GM13976 (cell line): Measurements from ENCODE around the gene TNS3.

Experiments used
- DNase-seq: peaks from one replicate; pipeline ENCODE4 v3.0.0; 2012; ENCODE audit warnings: low spot score
- in situ Hi-C: fragments of 300-500 bp; cut with MboI; formaldehyde crosslinking; loops from one replicate; pipeline ENCODE4 v1.12.0; 2022; ENCODE audit warnings: low sequenced_read_pairs, mixed read lengths, inconsistent platforms; ENCODE audit not compliant: unreplicated experiment
- TF ChIP-seq, protein P1 (sequence below): IDR thresholded peaks from 2 replicates; pipeline ENCODE4 v1.5.1; 2012; ENCODE audit warnings: borderline replicate concordance, mild to moderate bottlenecking; ENCODE audit not compliant: insufficient read depth; ENCODE audit errors: extremely low read depth, missing control alignments, control extremely low read depth

TNS3 gene

DNA sequence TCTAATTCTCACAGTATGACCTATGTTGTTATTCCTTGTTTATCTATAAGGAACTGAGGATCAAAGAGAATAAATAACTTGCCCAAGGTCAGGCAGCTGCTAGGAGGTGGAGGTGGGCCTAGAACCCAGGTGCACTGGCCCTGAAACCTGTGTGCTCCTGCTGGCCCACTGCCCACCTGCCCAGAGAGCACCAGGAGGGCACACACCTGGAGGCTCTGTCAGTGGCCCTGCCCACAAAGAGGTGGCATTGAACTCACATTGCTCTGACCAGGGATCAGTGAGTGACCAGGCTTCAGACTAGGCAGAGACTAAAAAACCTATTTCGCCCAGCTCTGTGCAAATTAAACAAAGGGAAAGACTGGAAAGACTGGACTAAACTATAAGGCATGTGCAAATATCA is 210.6 kb downstream of the TNS3 start:
- in situ Hi-C loops, result no loop called here
- TF ChIP-seq, protein P1, sequence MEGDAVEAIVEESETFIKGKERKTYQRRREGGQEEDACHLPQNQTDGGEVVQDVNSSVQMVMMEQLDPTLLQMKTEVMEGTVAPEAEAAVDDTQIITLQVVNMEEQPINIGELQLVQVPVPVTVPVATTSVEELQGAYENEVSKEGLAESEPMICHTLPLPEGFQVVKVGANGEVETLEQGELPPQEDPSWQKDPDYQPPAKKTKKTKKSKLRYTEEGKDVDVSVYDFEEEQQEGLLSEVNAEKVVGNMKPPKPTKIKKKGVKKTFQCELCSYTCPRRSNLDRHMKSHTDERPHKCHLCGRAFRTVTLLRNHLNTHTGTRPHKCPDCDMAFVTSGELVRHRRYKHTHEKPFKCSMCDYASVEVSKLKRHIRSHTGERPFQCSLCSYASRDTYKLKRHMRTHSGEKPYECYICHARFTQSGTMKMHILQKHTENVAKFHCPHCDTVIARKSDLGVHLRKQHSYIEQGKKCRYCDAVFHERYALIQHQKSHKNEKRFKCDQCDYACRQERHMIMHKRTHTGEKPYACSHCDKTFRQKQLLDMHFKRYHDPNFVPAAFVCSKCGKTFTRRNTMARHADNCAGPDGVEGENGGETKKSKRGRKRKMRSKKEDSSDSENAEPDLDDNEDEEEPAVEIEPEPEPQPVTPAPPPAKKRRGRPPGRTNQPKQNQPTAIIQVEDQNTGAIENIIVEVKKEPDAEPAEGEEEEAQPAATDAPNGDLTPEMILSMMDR, result no peak
- DNase-seq, result no peak

DNA sequence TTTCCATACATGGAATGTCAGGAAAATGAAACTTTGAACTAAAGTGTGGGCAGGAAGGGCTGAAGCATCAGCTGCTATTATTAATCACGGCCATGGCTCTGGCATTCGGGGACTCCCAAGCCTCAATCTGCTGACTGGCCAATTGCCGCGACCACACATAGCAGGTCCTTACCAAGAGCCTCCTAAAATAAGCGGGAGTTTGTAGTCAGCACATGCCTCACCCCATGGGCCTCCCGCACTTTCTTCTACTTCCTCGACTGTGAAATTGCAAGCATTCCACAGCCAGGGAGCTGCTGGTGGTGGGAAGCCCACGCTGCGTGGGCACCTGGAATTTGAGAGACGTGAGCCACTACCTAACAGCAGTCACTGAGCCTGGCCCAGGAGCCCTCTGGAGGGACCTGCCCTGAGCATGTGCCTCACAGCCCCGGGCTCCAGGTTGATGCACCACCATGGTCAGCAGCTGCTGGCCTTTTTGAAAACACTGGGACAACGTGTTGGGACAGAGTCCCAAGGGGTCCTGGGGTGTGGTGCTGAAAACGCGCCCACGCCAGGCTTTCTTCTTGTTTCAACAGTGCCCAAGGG is 211.4 kb downstream of the TNS3 start:
- TF ChIP-seq, protein P1, result no peak
- no peak for DNase-seq
- in situ Hi-C loops, result no loop called here

DNA sequence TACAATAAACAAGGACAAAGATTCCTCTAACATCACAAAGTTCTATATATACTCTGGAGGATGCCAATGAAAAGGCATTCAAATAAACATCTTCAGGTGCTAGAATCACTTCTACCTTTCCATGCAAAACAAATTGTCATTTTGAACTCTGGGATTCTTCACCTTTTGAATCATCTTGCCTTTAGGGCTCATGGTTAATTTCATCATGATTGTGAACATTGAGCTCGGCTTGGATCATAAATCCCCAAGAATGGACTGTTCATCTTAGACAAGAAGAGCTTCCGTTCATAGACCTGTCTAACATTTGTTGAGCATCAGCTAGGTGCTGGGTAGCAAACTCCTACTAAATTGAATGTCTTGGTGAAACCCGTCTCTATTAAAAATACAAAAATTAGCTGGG is 212.2 kb downstream of the TNS3 start:
- TF ChIP-seq, protein P1, result no peak
- DNase-seq, result no peak
- in situ Hi-C loops, result no loop called here

DNA sequence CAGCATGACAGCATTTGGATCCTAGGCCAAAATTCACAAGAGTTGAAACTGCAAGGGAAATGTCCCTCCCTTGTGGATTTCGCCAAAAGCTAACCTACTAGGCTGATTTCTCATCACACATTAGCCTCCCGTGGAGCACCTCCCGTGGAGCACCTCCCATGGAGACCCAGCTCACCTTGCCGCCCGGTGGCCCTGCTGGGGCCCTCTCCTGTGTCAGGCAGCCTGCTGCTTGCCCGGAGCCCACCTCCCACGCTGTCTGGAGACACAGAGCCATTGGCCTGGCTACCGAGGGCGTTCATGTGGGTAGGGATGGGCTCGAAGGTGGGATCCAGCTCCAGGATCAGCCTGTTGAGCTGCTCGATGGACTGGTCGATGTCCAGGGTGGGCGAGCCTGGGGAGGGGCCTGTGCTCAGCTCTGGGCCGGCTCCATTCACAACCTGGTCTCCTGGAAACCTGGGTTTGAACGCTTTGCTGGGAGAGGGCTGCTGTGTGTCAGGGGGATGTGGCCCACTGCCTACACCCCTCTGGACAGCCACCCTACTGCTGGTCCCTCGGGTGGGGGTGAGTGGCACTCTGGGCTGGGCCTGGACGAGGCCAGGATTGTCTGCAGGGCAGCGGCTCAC is 213.6 kb downstream of the TNS3 start:
- TF ChIP-seq, protein P1, result no peak
- in situ Hi-C loops, result no loop called here
- no peak for DNase-seq

DNA sequence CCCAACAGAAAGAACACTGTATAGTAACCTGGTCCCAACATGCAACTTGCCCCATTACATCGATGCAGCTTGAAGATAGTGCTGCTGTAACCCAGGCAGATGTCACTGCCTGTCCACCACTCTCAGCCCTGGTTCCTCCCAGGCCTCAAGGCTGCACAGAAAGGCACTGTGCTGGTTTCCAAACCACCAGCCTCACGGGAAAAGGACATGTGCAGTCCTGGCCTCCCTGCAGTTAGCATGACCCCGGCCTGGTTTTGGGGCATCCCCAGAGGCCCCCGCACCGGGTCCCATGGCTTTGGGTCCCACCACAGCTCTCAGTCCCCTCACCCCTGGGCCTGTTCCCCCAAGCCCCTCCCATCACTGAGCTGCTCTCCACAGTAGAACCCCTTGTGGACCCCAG is 214.5 kb downstream of the TNS3 start:
- in situ Hi-C loops, result no loop called here
- TF ChIP-seq, protein P1, result no peak
- no peak for DNase-seq

DNA sequence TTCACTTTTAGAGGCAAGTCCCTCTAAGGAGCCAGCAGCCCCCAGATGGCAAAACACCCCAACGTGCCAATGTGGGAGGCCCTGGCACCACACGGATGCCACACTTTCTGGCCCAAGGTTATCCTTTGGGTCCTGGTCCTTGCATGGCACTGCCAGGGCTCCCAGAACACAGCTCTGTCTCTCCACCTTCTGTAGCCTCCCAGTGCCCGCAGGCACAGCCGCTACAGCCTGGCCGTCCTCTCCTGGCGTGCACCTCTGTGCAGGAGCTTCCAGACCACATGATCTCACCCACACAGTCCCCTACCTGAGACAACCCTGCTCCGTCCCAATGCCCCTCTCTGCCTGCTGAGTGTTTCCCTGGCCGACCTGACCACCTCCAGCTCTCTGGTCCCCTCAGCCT is 215.0 kb downstream of the TNS3 start:
- in situ Hi-C loops, result no loop called here
- no peak for DNase-seq

More for the DNA sequence above, 215.0 kb downstream of the TNS3 start:
- TF ChIP-seq, protein P1, result no peak
